H9 (cell line): ENCODE measurements around the gene CNIH2. TPM values are rescaled to one million over a fixed set of nuclear protein-coding genes. Genes with fewer than 3 reads are reported as not detected.

Source experiments
- DNase-seq: peaks from one replicate; pipeline ENCODE4 v3.0.0-alpha.2; 2017
- H2AFZ ChIP-seq: one replicate; pipeline ENCODE4 v1.6.1; 2013; ENCODE audit warnings: mild to moderate bottlenecking, low read length, control low read depth, moderate library complexity
- H2AK5ac ChIP-seq: 2 replicates; pipeline ENCODE4 v1.6.1; 2013; ENCODE audit warnings: low read length, control low read depth, mixed read lengths; ENCODE audit not compliant: insufficient read length
- H2BK120ac ChIP-seq: one replicate; pipeline ENCODE4 v1.6.1; 2013; ENCODE audit warnings: low read depth, mild to moderate bottlenecking, low read length, control low read depth, inconsistent platforms; ENCODE audit not compliant: poor library complexity, severe bottlenecking
- H2BK12ac ChIP-seq: 2 replicates; pipeline ENCODE4 v1.6.1; 2013; ENCODE audit warnings: low read length, control low read depth, mixed read lengths, low read depth; ENCODE audit not compliant: insufficient read length
- H2BK15ac ChIP-seq: 2 replicates; pipeline ENCODE4 v1.6.1; 2013; ENCODE audit warnings: low read depth, low read length, control low read depth
- H2BK20ac ChIP-seq: one replicate; pipeline ENCODE4 v1.6.1; 2013; ENCODE audit warnings: low read depth, mild to moderate bottlenecking, low read length, control low read depth, inconsistent platforms; ENCODE audit not compliant: poor library complexity, severe bottlenecking
- H2BK5ac ChIP-seq: 2 replicates; pipeline ENCODE4 v1.6.1; 2013; ENCODE audit warnings: low read length, control low read depth, mixed read lengths; ENCODE audit not compliant: insufficient read length
- H3K14ac ChIP-seq: 2 replicates; pipeline ENCODE4 v1.6.1; 2013; ENCODE audit warnings: low read length, control low read depth; ENCODE audit not compliant: insufficient read depth
- H3K18ac ChIP-seq: 2 replicates; pipeline ENCODE4 v1.6.1; 2013; ENCODE audit warnings: low read depth, mild to moderate bottlenecking, mixed read lengths, low read length, control low read depth; ENCODE audit not compliant: insufficient read length
- H3K23ac ChIP-seq: 2 replicates; pipeline ENCODE4 v1.6.1; 2013; ENCODE audit warnings: low read length, control low read depth, mixed read lengths, low read depth; ENCODE audit not compliant: insufficient read length
- H3K23me2 ChIP-seq: 2 replicates; pipeline ENCODE4 v1.6.1; 2013; ENCODE audit warnings: low read depth, mild to moderate bottlenecking, mixed read lengths, low read length, control low read depth; ENCODE audit not compliant: insufficient read length, poor library complexity, severe bottlenecking
- H3K27ac ChIP-seq: 2 replicates; pipeline ENCODE4 v1.5.1; 2013; ENCODE audit warnings: low read length, control low read depth, mixed read lengths, low read depth; ENCODE audit not compliant: insufficient read length
- H3K27me3 ChIP-seq: 2 replicates; pipeline ENCODE4 v1.6.1; 2013; ENCODE audit warnings: low read length, control low read depth, inconsistent platforms; ENCODE audit not compliant: insufficient read depth
- H3K4ac ChIP-seq: 2 replicates; pipeline ENCODE4 v1.6.1; 2013; ENCODE audit warnings: low read depth, mild to moderate bottlenecking, control low read depth, inconsistent platforms, low read length, moderate library complexity
- H3K4me1 ChIP-seq: 2 replicates; pipeline ENCODE4 v1.6.1; 2013; ENCODE audit warnings: low read length, control low read depth, inconsistent platforms; ENCODE audit not compliant: insufficient read depth
- H3K4me2 ChIP-seq: 2 replicates; pipeline ENCODE4 v1.6.1; 2013; ENCODE audit warnings: low read length, control low read depth, mixed read lengths; ENCODE audit not compliant: insufficient read length, insufficient read depth
- H3K56ac ChIP-seq: 2 replicates; pipeline ENCODE4 v1.6.1; 2013; ENCODE audit warnings: low read depth, mild to moderate bottlenecking, mixed read lengths, low read length, control low read depth; ENCODE audit not compliant: insufficient read length
- H3K79me1 ChIP-seq: 2 replicates; pipeline ENCODE4 v1.6.1; 2013; ENCODE audit warnings: low read depth, mild to moderate bottlenecking, moderate library complexity, low read length, control low read depth, inconsistent platforms; ENCODE audit not compliant: insufficient read depth, poor library complexity, severe bottlenecking
- H3K79me2 ChIP-seq: 2 replicates; pipeline ENCODE4 v1.6.1; 2013; ENCODE audit warnings: low read length, control low read depth, inconsistent platforms; ENCODE audit not compliant: insufficient read depth
- H3K9ac ChIP-seq: 2 replicates; pipeline ENCODE4 v1.6.1; 2013; ENCODE audit warnings: low read length, control low read depth, mixed read lengths; ENCODE audit not compliant: insufficient read length; ENCODE audit errors: extremely low read depth
- H3K9me3 ChIP-seq: one replicate; pipeline ENCODE4 v1.6.1; 2013; ENCODE audit warnings: low read depth, low read length, inconsistent platforms; ENCODE audit not compliant: control insufficient read depth
- H3T11ph ChIP-seq: one replicate; pipeline ENCODE4 v1.6.1; 2013; ENCODE audit warnings: mild to moderate bottlenecking, low read length, control low read depth, inconsistent platforms
- H4K20me1 ChIP-seq: one replicate; pipeline ENCODE4 v1.6.1; 2013; ENCODE audit not compliant: control insufficient read depth, insufficient read length, insufficient read depth
- H4K5ac ChIP-seq: 2 replicates; pipeline ENCODE4 v1.6.1; 2013; ENCODE audit warnings: low read depth, mild to moderate bottlenecking, mixed read lengths, low read length, control low read depth; ENCODE audit not compliant: insufficient read length
- H4K8ac ChIP-seq: replicated peaks from 2 replicates; pipeline ENCODE4 v1.6.1; 2013; ENCODE audit warnings: low read length, control low read depth, mixed read lengths, low read depth; ENCODE audit not compliant: insufficient read length
- H4K91ac ChIP-seq: 2 replicates; pipeline ENCODE4 v1.6.1; 2013; ENCODE audit warnings: low read depth, mild to moderate bottlenecking, moderate library complexity, mixed read lengths, low read length, control low read depth; ENCODE audit not compliant: insufficient read length
- H3K27ac Mint-ChIP-seq, 3 experiments: 2 replicates in 2 of 3; 3 replicates in 1 of 3; pipeline ENCODE4 v1.8.0; 2020 to 2021; ENCODE audit warnings: mixed read lengths in 3 of 3, mild to moderate bottlenecking in 1 of 3, moderate library complexity in 1 of 3
- H3K27me3 Mint-ChIP-seq: 2 replicates; pipeline ENCODE4 v1.8.0; 2021; ENCODE audit warnings: low read depth, mild to moderate bottlenecking, moderate library complexity, mixed read lengths
- H3K36me3 Mint-ChIP-seq, 3 experiments: 2 replicates in 2 of 3; 3 replicates in 1 of 3; pipeline ENCODE4 v1.8.0; 2020 to 2021; ENCODE audit warnings: low read depth in 3 of 3, mixed read lengths in 3 of 3; ENCODE audit not compliant: insufficient read depth in 1 of 3
- H3K4me1 Mint-ChIP-seq, 2 experiments: 2 replicates each; pipeline ENCODE4 v1.8.0; 2020; ENCODE audit warnings: mixed read lengths in 2 of 2
- H3K4me3 Mint-ChIP-seq, 2 experiments: 2 replicates in 1 of 2; 3 replicates in 1 of 2; pipeline ENCODE4 v1.8.0; 2020 to 2021; ENCODE audit warnings: mild to moderate bottlenecking in 2 of 2, mixed read lengths in 2 of 2, moderate library complexity in 1 of 2
- H3K9me3 Mint-ChIP-seq, 2 experiments: 2 replicates in 1 of 2; 3 replicates in 1 of 2; pipeline ENCODE4 v1.8.0; 2020; ENCODE audit warnings: mild to moderate bottlenecking in 2 of 2, mixed read lengths in 2 of 2, moderate library complexity in 1 of 2
- WGBS: extraction: QIAGEN DNeasy Blood & Tissue Kit; methylation state at CpG from one replicate; pipeline ENCODE4 v1.1.7; 2013; ENCODE audit warnings: missing lambda C conversion rate, low lambda C conversion rate, mixed read lengths; ENCODE audit not compliant: insufficient read length; ENCODE audit errors: extremely low coverage; 5-methylcytosine and 5-hydroxymethylcytosine counted together
- total RNA-seq: library from RNA; stranded (reverse); gene quantifications from 2 replicates; pipeline ENCODE4 v1.2.1, GENCODE V29; 2021
- TF ChIP-seq, protein P1 (sequence below): fragments of 200-600 bp; sonication (generic); conservative IDR thresholded peaks from 3 replicates; pipeline ENCODE4 v1.8.0; 2021; ENCODE audit warnings: antibody characterized with exemption, mild to moderate bottlenecking

CNIH2 gene
- total RNA-seq, 1 experiment from 2014 or later: 12.0 TPM

DNA sequence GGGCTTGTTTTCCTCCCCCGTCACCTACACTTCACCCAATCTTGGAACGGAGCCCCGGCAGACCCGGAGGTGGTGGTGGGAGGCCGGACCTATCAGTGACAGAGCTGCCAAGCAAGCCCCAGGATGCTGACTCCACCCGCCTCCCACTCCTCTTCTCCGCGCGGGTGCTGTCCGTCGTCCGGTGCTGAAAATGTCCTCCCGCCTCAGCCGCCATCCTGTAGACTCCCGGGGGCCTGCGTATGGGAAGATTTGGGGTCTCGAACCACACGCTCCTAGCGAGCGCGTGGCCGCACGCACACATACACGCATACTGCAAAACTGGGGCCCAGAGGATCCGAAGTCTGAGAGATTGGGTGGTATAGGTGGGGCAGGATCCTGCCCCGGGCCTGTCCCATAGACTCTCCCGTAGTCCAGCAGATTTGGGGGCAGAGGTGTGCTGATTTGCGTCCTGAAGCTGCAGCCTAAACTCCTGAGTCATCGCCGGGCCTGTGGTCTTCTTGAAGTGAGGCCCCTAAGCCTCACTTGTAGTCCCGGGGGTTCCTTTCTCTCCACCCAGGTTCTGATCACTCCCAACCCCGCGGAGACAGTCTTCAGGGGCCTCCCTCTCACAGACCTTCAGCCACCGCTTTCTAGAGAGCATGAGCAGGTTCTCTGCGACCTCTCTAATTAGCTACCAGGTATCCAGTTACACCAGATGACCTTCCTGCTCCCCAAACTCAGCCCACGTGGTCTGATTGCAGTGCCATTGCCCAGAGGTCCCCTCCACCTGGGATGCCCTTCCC lies 11.8 kb downstream of the CNIH2 start:
- no peak overlapping the region for H3K9ac ChIP-seq
- no CpG with 5 or more reads among the region's 36 CpGs for WGBS
- Mint-ChIP-seq H3K27me3 (peaks cover 37% of the 10 kb centered on the region), H3K4me1 (peaks cover 18 to 23% of the 10 kb centered on the region in 2 experiments), H3K9me3 (no peaks in the 10 kb centered on the region; a peak in 1 of 5 replicates), H3K36me3 (peaks cover under 1 to 3% (median 2%) of the 10 kb centered on the region in 3 experiments; a peak in 6 of 7 replicates), H3K27ac (peak overlapping the region; percentile 93 to 96 (median 95)), H3K4me3 (peak overlapping the region; percentile 86 to 91)
- H4K8ac ChIP-seq: no peak overlapping the region
- H2AFZ ChIP-seq: no peak overlapping the region
- H3K27me3 ChIP-seq: peaks cover 8% of the 10 kb centered on the region; the same call in 1 of the 2 replicates
- no peak overlapping the region for H3K18ac ChIP-seq
- no peak overlapping the region for H3K27ac ChIP-seq
- H4K20me1 ChIP-seq: no peaks in the 10 kb centered on the region
- no peak overlapping the region for H3K23ac ChIP-seq
- H3K79me2 ChIP-seq: peaks cover 1% of the 10 kb centered on the region; the same call in 1 of the 2 replicates
- no peak overlapping the region for H2BK12ac ChIP-seq
- peaks cover 13% of the 10 kb centered on the region for H3K23me2 ChIP-seq
- no peaks in the 10 kb centered on the region for H3K79me1 ChIP-seq
- H3K4me1 ChIP-seq: peaks cover 6% of the 10 kb centered on the region
- no peak overlapping the region for H2BK120ac ChIP-seq
- TF ChIP-seq, protein P1, sequence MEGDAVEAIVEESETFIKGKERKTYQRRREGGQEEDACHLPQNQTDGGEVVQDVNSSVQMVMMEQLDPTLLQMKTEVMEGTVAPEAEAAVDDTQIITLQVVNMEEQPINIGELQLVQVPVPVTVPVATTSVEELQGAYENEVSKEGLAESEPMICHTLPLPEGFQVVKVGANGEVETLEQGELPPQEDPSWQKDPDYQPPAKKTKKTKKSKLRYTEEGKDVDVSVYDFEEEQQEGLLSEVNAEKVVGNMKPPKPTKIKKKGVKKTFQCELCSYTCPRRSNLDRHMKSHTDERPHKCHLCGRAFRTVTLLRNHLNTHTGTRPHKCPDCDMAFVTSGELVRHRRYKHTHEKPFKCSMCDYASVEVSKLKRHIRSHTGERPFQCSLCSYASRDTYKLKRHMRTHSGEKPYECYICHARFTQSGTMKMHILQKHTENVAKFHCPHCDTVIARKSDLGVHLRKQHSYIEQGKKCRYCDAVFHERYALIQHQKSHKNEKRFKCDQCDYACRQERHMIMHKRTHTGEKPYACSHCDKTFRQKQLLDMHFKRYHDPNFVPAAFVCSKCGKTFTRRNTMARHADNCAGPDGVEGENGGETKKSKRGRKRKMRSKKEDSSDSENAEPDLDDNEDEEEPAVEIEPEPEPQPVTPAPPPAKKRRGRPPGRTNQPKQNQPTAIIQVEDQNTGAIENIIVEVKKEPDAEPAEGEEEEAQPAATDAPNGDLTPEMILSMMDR: no peak
- H3T11ph ChIP-seq: no peak overlapping the region
- H2BK20ac ChIP-seq: no peak overlapping the region
- H3K9me3 ChIP-seq: no peaks in the 10 kb centered on the region
- peak; percentile 93 for DNase-seq
- peak overlapping the region; percentile 62 for H3K4me2 ChIP-seq
- H3K56ac ChIP-seq: no peak overlapping the region
- H2AK5ac ChIP-seq: no peak overlapping the region
- H2BK5ac ChIP-seq: no peak overlapping the region
- H2BK15ac ChIP-seq: no peak overlapping the region
- H4K91ac ChIP-seq: no peak overlapping the region
- no peak overlapping the region for H4K5ac ChIP-seq
- no peak overlapping the region for H3K14ac ChIP-seq
- no peak overlapping the region for H3K4ac ChIP-seq
